Progenitor cell of endocrine pancreas (in vitro differentiated cells): ENCODE results near the gene ECI1. TPM values are rescaled to one million over a fixed set of nuclear protein-coding genes. Genes with fewer than 3 reads are reported as not detected.

Source experiments
- DNase-seq: peaks from one replicate; pipeline ENCODE4 v3.0.0; 2021; ENCODE audit warnings: low spot score; ENCODE audit not compliant: unreplicated experiment
- H3K27ac Mint-ChIP-seq: 2 replicates; pipeline ENCODE4 v1.8.0; 2021; ENCODE audit warnings: mild to moderate bottlenecking, moderate library complexity, mixed read lengths
- H3K27me3 Mint-ChIP-seq: 2 replicates; pipeline ENCODE4 v1.8.0; 2021; ENCODE audit warnings: mixed read lengths
- H3K36me3 Mint-ChIP-seq: 2 replicates; pipeline ENCODE4 v1.8.0; 2022; ENCODE audit warnings: mixed read lengths; ENCODE audit not compliant: insufficient read depth
- H3K4me1 Mint-ChIP-seq: 2 replicates; pipeline ENCODE4 v1.8.0; 2021; ENCODE audit warnings: low read depth, mixed read lengths
- H3K4me3 Mint-ChIP-seq: 2 replicates; pipeline ENCODE4 v1.8.0; 2021; ENCODE audit warnings: low read depth, mild to moderate bottlenecking, moderate library complexity, mixed read lengths
- H3K9me3 Mint-ChIP-seq: 2 replicates; pipeline ENCODE4 v1.8.0; 2021; ENCODE audit warnings: low read depth, mixed read lengths
- microRNA-seq: library from miRNA; unstranded; fragments of <30 nt; microRNA quantifications from one replicate; pipeline ENCODE4 v1.1.0, GENCODE V29; 2020; ENCODE audit warnings: borderline number of aligned reads; ENCODE audit not compliant: unreplicated experiment
- total RNA-seq: library from RNA; stranded (reverse); gene quantifications from 2 replicates; pipeline ENCODE4 v1.2.1, GENCODE V29; 2021
- TF ChIP-seq, protein P1 (sequence below): fragments of 200-600 bp; sonication (generic); IDR thresholded peaks from one replicate; pipeline ENCODE4 v1.5.0; 2021; ENCODE audit warnings: antibody characterized with exemption, mild to moderate bottlenecking; ENCODE audit not compliant: unreplicated experiment

ECI1 gene
- total RNA-seq, 1 donor from 2014 or later: 72.6 TPM

DNA sequence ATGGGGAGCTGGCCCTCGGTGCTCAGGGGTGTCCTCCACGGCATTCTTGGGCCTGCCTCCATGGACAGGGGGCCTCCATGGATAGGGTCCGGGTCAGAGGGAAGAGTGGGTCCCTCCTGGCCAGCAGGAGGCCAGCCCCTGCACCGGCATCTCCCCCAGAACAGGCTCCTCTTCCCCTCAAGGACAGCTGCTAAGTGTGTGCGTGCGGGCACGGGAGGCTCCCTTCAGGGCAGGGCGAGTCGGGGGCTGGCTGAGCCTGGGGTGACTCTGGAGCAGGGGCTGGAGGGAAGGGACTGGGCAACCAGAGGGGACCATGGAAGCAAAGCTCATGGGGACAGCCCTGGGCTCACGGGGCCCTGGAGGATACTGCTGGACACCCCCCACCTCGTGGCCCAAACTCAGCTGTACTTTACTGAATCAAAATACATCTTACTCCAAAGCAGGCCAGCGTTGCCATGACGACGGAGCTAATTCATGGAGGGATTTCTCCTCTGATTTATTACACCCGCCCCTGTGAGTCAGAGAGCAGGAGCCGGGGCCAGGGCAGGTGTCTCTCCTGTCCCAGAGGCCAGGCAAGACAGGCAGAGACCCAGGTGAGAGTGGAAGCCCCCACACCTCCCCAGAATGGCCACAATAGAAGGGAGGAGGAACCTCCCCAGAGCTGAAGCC is 57.1 kb downstream of the ECI1 start:
- H3K36me3 Mint-ChIP-seq: no peaks in the 10 kb centered on the region
- H3K4me1 Mint-ChIP-seq: peaks cover 3% of the 10 kb centered on the region
- no peak for DNase-seq
- no peaks in the 10 kb centered on the region for H3K9me3 Mint-ChIP-seq
- H3K4me3 Mint-ChIP-seq: no peak overlapping the region
- TF ChIP-seq, protein P1, sequence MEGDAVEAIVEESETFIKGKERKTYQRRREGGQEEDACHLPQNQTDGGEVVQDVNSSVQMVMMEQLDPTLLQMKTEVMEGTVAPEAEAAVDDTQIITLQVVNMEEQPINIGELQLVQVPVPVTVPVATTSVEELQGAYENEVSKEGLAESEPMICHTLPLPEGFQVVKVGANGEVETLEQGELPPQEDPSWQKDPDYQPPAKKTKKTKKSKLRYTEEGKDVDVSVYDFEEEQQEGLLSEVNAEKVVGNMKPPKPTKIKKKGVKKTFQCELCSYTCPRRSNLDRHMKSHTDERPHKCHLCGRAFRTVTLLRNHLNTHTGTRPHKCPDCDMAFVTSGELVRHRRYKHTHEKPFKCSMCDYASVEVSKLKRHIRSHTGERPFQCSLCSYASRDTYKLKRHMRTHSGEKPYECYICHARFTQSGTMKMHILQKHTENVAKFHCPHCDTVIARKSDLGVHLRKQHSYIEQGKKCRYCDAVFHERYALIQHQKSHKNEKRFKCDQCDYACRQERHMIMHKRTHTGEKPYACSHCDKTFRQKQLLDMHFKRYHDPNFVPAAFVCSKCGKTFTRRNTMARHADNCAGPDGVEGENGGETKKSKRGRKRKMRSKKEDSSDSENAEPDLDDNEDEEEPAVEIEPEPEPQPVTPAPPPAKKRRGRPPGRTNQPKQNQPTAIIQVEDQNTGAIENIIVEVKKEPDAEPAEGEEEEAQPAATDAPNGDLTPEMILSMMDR: no peak
- H3K27ac Mint-ChIP-seq: no peak overlapping the region
- peaks cover 24% of the 10 kb centered on the region for H3K27me3 Mint-ChIP-seq

DNA sequence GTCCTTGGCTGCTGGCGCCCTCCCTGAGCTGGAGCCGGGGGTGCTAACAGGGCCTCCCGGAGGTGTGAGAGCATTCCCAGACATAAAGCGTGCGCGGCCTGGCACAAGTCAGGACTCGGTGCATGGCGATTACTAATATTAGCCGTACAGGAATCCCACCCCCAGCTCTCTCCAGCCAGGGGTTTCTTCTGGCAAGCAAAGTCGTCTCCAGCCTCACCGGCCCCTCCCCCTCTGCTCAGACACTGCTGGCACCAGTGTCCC is 60.0 kb downstream of the ECI1 start:
- Mint-ChIP-seq H3K36me3 (no peaks in the 10 kb centered on the region), H3K4me1 (peaks cover 3% of the 10 kb centered on the region), H3K9me3 (no peaks in the 10 kb centered on the region), H3K27me3 (peaks cover 4% of the 10 kb centered on the region), H3K27ac (no peak overlapping the region), H3K4me3 (no peak overlapping the region)
- TF ChIP-seq, protein P1: no peak
- no peak for DNase-seq

DNA sequence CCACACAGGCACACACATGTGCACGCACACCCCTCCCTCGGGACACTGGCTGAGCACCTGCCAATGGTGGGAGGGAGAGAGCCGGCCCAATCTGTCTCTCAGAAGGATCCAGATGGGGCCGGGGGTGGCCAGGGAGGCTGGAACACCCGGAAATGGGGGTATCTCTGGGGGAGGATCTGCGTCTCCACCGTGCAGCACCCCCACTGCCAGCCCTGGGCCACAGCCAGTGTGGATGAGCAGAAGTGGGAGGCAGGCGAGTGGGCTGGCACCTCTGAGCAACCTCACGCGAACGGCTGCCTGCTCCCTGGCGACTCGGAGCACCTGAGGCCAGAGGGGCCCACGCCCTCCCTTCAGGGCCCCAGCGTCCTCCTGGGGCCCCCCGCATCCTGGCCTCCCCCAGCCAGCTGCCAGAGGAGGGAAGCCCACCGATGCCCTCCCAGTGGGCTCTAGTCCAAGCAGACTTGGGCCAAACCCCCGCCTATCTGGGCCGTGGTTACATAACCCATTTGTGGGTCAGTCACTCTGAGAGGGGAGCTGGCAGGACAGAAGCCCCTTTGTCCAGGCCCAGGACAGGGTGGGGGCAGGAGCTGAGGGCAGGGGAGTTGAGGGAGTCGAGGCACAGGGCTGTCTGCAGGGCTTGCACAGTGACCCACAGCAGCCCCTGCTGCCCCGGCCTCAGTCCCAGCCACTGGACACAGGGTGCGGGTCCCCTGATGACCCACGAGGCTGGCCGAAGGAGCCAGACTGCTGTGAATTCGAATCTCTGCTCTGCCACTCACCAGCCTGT is 60.5 kb downstream of the ECI1 start:
- Mint-ChIP-seq H3K27ac (no peak overlapping the region), H3K4me1 (peaks cover 3% of the 10 kb centered on the region), H3K4me3 (no peak overlapping the region), H3K9me3 (no peaks in the 10 kb centered on the region), H3K27me3 (peaks cover 4% of the 10 kb centered on the region), H3K36me3 (no peaks in the 10 kb centered on the region)
- TF ChIP-seq, protein P1: no peak
- no peak for DNase-seq

DNA sequence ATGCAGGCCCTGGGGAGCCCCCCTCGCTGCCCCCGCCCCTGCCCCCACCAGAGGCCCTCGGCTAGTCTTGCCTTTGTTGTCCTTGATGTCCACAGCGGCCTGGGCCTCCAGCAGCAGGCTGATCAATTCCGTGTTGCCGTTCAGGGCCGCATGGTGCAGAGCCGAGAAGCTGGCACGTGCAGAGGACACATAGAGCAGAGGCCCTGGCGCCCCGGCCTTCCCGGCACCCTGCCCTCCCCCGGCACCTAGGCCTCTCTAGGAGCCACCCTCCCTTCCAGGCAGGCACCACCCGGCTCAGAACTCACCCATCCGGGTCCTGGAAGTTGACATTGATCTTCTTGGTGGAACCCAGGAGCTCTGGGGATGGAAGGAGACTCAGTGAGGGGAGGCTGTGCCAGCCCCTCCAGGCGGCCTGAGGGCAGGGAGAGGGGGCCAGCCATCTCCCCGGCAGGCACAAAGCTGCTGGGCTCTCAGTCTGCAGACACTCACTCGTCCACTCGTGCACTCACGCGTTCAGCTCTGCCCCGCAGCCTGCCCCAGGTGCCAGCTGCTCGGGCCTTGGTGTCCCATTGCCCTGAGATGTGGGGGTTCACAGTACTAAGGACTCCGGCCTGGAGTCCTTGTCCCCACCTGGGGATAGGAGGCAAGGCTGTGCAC is 61.3 kb downstream of the ECI1 start:
- Mint-ChIP-seq H3K27me3 (peaks cover 4% of the 10 kb centered on the region), H3K4me1 (peaks cover 3% of the 10 kb centered on the region), H3K36me3 (no peaks in the 10 kb centered on the region), H3K4me3 (no peak overlapping the region), H3K9me3 (no peaks in the 10 kb centered on the region), H3K27ac (no peak overlapping the region)
- TF ChIP-seq, protein P1: no peak
- no peak for DNase-seq

Small RNA genes lying within 50 kb of the gene (microRNA-seq; reads per million reads assigned to microRNA genes)
- 6.0 reads per million, percentile 3 among the genes with 10 or more reads in this experiment for gene MIR3677
- gene MIR4717: not detected

Other genes with a start within 250 kb of the ECI1 start
- 41.5 and 43.6 TPM in 2 replicates for gene ZNF598, start 241.8 kb downstream of the ECI1 start, total RNA-seq
- gene NPW, start 231.8 kb downstream of the ECI1 start, total RNA-seq: 5.0 and 5.3 TPM in 2 replicates
- gene NHERF2, start 224.7 kb downstream of the ECI1 start, total RNA-seq: 8.4 and 10.3 TPM in 2 replicates
- 24.2 and 28.1 TPM in 2 replicates for gene NTHL1, start 203.8 kb downstream of the ECI1 start, total RNA-seq
- 241 and 253 TPM in 2 replicates for gene TSC2, start 203.6 kb downstream of the ECI1 start, total RNA-seq
- gene PKD1, start 115.7 kb downstream of the ECI1 start, total RNA-seq: 96.2 and 97.8 TPM in 2 replicates
- 20.4 and 23.3 TPM in 2 replicates for gene RAB26, start 103.0 kb downstream of the ECI1 start, total RNA-seq
- 79.6 and 85.2 TPM in 2 replicates for gene TRAF7, start 95.8 kb downstream of the ECI1 start, total RNA-seq
- 12.7 and 13.1 TPM in 2 replicates for gene CASKIN1, start 55.0 kb downstream of the ECI1 start, total RNA-seq
- gene MLST8, start 46.1 kb downstream of the ECI1 start, total RNA-seq: 51.5 TPM in 2 replicates
- 22.5 and 24.6 TPM in 2 replicates for gene BRICD5, start 40.7 kb downstream of the ECI1 start, total RNA-seq
- gene PGP, start 36.7 kb downstream of the ECI1 start, total RNA-seq: 28.5 and 30.6 TPM in 2 replicates
- gene E4F1, start 28.0 kb downstream of the ECI1 start, total RNA-seq: 30.9 and 33.7 TPM in 2 replicates
- gene DNASE1L2, start 15.1 kb downstream of the ECI1 start, total RNA-seq: 1.7 and 2.1 TPM in 2 replicates
- 231 and 237 TPM in 2 replicates for gene RNPS1, start 16.5 kb upstream of the ECI1 start, total RNA-seq
- 6.9 and 7.6 TPM in 2 replicates for gene ABCA3, start 89.1 kb upstream of the ECI1 start, total RNA-seq
- 26.5 and 27.8 TPM in 2 replicates for gene CCNF, start 177.9 kb upstream of the ECI1 start, total RNA-seq
- gene TEDC2, start 208.5 kb upstream of the ECI1 start, total RNA-seq: 27.4 and 32.2 TPM in 2 replicates
- 2.4 and 2.5 TPM in 2 replicates for gene NTN3, start 219.7 kb upstream of the ECI1 start, total RNA-seq
- 23.3 and 23.8 TPM in 2 replicates for gene TBC1D24, start 223.5 kb upstream of the ECI1 start, total RNA-seq